Stimulated activated CD8-positive, alpha-beta memory T cell treated with anti-CD3 and anti-CD28 coated beads, Interleukin-2, amount 100 ng/mL, for 1 hour (primary cell): ENCODE results near the gene AASS.

Experiments used
- DNase-seq, 2 donors: peaks; one replicate each; pipeline ENCODE4 v3.0.0-alpha.2; 2020; ENCODE audit warnings: low read depth in 2 of 2

The AASS gene

DNA sequence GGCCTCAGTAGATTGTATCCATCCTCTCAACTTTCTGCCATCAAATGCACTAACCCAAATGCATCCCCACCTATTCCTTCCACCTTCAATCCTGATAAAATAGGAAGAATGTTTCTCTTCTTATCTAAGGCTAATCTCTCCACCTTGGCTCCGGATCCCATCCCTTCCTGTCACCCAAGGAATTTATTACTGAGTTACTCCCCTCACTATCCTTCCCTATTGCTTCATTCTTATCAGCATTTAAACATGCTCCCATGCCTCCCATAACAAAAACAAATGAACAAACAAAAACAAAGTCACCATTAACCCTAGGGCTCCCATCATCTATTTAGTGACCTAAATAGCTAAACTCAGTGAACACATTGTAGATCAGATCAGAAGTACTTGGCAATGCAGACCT is 25.3 kb downstream of the AASS start:
- DNase-seq = no peak

DNA sequence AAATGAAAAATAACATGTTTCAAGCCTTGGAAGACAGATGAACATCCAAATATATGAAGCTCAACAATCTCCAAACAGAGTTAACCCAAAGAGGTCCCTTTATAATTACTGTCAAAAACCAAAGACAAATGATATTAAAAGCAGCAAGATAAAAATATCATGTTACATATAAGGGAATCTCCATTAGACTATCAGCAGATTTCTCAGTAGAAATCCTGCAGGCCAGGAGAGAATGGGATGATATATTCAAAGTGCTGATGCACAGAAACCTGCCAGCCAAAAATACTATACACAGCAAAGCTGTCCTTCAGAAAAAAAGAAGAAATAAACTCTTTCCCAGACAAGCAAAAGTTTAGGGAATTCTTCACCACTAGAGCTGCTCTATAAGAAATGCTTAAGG is 41.0 kb downstream of the AASS start:
- no peak for DNase-seq

DNA sequence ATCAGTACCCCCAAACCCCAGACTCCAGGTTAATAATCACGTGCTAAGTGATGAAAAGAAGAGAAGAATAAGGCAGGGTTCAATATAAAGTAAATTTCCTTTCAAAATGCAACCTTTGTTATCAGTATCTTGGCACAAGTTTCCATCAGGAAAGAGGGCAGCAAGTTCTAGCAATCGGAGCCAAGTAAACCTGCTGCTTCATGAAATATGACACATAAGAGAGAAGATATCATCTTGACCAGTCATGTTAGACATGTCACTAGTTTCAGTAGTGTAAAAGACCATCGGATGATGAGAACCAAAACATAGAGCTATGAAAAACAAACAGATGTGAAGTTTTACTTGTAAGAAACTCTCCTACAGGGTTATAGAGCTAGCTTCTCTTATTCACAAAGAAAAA is 44.0 kb downstream of the AASS start:
- no peak for DNase-seq

DNA sequence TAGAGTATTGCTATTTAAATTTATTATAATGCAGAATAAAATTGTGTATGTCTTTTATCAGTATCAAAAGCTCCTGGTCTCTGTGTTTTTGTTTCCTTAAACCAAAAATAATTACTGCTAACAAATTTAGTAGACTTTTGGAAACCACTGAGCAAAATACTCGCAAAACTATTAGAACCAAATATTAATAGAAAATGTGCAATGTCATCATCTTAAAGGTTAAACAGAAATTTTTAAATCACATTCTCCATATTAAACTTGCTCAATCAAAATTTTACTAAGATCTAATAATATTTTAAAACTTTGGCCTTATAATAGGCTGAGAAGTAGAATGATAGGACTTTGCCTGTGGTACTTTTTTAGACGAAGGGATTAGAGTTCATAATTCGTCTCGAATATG is 48.4 kb downstream of the AASS start:
- DNase-seq = no peak

DNA sequence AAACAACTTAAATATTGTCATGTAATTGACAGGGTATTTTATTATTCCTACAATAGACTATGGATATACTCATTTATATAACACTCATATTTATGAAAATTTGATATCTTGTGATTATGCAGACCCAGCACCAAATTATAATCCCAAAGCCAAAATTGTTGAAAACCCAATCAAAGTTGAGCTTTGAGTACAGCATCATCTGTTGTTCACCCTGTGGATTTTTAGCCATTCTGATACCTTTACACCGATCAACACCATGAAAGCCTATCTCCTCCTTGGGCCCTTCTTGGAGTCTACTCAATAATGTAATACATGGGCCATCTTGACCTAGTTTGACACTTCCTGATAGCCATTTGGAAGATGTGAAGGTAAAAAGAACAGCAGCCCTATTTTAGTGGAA is 49.5 kb downstream of the AASS start:
- no peak for DNase-seq

DNA sequence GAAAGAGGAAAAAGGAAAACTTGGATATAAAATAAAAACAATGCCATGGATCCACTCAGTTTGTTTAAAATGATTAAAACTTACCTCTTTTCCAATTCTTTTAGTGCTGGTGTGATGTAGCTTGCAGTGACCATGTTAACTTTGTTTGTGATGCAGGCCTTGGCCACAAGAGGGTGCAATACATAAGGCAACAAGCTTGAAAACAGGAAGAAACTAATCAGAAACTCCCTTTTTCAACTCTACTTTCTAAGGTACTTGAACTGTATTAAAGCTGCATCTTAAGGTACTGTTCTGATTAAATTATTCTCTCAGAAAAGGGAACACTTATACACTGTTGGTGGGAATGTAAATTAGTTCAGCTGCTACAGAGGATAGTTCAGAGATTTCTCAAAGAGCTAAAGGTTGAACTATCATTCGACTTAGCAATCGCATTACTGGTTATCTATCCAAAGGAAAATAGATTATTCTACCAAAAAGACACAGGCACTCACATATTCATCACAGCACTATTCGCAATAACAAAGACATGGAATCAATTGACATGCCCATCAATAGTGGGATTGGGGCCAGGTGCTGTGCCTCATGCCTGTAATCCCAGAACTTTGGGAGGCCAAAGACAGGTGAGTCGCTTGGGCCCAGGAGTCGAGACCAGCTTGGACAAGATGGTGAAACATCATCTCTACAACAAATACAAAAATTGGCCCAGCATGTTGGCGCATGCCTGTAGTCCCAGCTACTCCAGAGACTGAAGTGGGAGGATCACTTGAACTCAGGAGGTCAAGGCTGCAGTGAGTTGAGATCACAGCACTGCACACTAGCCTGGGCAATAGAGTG is 50.9 kb downstream of the AASS start:
- peak; percentile 4 to 8 for DNase-seq

DNA sequence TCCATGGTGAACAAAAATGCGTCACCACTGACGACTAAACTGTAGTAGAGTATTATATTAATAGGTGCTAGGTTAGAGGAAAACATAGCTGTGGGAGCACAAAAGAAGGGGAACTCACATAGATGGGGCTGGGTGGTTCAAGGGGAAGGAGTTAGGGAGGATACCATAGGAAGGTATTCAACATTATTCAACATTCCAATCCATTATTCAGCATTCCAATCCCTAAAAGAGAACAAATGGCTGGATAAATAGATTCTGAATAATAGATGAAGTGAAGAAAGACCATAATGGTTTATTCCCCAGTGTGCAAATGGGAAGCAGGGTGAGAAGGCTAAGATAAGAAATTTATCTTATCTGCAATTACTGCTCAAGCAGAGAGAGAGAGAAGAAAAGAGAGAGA is 61.4 kb downstream of the AASS start:
- DNase-seq = no peak

DNA sequence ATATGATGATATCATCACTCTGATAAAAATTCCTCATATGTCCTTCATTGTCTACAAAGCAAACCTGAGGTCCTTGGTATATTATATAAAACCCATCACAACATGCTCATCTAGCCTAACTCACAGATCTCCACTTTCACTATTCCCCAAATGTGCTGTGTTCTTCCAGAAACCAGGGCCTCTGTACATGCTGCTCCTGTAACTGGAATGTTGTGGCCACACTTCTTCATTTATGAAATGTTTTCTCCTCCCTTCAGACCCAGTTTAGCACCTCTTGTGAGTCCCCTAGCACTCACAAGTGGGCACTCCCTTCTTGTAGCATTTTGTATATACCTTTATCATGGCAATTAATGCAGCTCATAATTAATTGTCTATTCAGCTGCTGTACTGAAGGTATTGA is 61.9 kb downstream of the AASS start:
- no peak for DNase-seq

DNA sequence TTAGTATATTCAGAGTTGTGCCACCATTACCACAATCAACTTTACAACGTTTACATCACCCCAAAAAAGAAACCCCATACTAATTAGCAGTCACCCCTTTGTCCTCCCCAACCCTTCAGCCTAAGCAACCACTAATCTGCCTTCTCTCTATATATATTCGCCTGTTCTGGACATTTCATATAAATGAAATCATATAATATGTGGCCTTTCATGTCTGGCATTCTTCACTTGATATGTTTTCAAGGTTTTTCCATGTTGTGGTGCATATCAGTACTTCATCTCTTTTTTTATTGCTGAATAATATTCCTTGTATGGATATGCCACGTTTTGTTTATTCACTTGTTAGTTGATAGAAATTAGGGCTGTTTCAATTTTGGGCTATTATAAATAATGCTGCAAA is 70.4 kb downstream of the AASS start:
- no peak for DNase-seq

DNA sequence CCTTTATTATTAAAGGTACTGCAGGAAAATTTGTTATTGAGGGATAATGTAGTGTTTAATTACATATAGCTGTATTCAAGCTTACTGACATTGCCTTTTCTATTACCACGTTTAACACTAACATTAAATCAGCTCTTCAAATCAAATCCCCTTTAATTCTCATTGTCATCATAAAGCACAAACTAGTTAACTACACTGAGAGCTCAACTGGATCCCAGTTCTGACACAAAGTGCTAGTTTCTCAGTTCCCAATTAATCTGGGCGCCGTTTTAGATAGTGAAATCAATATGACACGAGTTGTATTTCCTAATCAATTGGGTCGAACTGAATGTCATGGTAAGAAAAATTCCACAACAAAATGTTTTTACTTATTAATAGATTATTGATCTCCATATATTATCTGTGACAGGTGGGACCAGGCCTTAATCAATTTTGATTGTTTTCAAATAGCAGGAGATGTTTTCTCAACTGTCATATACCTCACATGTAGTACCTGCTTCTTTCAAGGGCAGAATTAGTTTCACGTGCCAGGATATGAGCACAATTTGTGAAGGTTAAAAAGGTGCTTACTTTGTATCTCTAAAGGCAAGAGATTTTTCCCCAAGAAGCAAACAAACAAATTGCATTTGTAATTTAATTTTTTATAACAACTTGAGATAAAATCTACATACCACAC is 71.0 kb downstream of the AASS start:
- no peak for DNase-seq

DNA sequence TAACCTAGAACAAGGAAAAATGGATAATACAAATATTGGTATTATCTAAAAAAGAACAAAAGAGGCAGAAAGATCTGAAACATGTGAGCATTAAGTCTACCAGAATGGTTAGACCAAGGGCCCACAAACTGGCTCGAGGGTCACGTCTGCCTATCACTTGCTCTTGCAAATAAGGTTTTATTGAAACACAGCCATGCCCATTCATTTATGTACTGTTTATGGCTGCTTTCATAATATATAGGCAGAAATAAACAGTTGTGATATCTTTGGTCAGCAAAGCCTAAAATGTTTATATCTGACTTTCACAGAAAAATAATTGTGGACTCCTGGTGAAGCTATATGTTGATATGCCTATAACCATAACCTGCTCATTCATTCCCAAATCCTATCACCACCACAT is 71.8 kb downstream of the AASS start:
- DNase-seq = no peak

DNA sequence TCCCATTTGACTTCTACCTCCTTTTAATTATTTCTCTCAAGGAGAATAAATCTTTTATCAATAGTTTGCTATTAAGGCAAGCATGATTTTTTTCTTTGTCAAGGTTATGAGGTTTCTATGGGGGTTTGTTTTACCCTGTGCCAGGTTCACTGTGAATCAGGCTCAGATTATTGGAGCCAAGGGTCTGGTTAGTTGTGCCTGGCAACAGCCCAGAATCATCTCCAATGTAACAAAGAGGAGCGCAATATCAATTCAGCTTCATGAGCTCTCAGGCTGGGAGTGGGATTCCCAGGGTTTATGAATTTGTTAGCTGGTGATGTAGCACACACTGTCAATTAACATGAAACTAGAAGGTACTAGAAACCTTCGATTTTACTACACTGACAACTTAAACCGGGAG is 73.2 kb downstream of the AASS start:
- no peak for DNase-seq

DNA sequence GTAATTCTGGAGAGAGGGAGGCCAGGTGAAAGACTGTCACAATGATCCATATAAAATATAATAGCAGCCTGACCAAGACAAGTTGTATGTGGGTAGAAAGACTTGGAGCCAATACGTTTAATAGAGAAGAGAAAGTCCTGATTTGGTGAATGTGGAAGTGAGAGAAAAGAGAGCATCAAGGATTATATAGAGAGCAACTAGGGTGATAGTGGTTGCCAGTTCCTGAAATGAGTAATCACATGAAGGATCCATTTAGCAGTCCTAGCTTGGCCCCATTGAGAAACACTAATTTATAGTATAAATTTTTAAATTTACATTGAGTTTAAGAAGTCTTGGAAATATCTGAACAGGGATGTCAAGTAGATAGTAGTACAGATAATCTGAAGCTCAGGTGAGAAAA is 74.0 kb downstream of the AASS start:
- DNase-seq = no peak

DNA sequence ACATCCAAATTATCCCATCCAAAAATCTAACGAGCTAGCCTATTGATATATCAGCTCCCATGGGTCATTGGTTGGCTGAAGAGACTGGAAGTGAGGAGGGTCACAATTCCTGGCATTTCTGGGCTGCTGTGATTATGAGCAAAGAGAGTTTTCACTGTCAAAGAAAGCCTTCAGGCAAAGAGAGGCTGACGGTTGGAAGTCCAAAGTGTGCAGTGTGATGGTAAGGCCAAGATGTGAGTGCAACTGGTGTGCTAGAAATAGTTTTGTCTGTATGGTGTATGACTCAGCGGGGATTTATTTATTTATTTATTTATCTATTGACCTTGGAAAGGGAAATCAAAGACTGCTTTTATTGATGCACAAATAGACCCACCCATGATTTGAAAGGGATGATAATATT is 75.0 kb downstream of the AASS start:
- DNase-seq = no peak

DNA sequence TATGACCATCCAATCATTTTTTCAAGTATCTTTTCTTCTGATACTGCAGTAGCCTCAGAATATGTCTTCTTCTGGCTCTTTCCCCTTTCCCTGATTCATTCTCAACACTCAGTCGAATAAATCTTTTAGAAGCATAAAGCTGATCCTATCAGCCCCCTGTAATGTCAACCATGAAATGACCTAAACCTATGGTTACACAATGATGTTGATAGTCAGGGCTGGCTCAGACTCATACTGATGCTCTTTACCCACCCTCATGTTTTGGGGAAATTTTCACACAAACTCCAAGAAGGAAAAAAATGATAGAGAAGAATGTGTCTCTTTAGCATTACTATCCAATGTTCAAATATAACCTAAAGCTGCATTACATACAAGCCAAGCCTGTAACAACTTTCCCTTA is 76.0 kb downstream of the AASS start:
- DNase-seq = no peak

DNA sequence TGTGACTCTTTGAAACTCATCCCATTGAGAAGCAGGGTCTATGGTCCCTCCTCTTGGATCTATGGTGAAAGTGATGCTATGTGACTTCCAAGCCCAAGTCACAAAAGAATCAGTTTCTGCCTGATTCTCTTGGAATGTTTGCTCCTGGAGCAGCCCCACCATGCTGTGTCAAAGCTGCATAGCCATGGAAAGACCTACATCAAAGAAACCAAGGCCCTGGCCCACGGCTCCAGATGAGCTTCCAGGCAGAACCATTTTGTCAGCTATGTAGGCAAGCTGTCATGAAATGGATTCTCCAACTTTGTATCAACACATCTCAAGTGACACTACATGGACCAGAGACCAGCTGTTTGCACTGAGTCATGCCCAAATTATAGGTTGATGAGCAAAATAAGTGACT is 77.0 kb downstream of the AASS start:
- no peak for DNase-seq

DNA sequence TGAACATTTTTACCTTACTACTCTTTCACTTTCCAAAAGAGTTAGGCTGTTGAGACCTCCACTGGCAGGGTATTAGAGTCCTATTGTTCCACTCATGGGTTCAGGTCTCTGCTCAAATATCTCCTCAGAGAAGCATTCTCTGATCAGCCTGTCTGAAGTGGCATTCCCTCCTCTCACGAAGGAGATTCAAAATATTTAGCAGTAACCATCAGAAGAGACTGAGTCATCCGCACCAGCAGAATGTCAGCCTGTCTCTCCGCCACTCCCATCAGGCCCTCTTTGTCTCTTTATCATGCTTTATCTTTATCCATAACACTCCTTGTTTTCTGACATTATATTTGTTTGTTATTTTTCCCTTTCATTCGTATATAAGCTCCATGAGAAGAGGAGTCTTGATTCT is 79.1 kb downstream of the AASS start:
- no peak for DNase-seq

DNA sequence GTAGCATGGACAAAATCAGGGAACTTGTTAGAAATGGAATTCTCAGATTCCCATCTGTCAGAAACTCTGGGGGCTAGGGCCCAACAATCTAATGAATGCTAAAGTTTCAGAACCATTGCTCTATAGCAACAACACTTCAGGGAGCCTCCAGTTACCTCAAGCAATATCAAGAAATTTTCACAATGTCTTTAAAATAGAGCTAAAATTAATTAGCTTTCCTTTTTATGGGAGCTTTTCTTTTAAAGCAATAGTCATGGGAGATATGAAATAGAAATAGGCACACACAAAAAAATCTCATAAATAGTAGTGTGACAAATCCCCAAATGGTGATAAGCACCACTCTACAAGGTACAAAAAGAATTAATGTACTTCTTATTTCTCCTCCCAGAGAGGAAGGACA is 80.9 kb downstream of the AASS start:
- no peak for DNase-seq

DNA sequence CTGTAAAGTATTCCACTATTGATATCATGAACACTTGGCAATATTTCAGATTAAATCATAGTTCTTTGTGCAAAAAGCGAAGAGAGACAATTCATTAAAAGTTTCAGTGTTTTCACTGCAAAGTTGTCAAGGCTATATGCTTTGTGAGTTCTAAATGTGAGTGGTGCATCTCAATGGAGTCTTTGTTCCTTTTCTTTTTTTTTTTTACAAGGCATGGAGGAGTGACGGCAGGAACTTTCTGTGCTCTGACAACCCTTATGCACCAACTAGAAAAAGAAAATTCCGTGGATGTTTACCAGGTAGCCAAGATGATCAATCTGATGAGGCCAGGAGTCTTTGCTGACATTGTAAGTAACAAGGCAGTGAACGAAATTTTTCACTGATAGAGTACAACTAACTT is 84.5 kb downstream of the AASS start:
- DNase-seq = no peak

DNA sequence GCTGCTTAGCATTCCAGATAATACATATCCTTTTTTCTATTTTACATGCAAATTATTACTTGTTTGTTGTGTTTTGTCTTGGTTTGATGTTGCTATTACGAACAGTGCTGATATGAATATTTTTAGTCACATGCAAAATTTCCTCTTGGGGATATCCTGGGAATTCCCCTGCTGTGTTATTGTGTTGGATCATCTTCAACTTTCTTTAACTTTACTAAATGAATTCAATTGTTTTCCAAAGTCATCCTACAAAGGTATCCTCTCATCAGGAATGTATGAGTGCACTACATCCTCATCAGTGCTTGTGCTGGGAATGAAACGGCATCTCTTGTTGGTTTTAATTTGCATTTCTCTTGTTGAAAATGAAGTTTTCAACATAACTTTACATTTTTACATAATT is 87.1 kb downstream of the AASS start:
- no peak for DNase-seq

DNA sequence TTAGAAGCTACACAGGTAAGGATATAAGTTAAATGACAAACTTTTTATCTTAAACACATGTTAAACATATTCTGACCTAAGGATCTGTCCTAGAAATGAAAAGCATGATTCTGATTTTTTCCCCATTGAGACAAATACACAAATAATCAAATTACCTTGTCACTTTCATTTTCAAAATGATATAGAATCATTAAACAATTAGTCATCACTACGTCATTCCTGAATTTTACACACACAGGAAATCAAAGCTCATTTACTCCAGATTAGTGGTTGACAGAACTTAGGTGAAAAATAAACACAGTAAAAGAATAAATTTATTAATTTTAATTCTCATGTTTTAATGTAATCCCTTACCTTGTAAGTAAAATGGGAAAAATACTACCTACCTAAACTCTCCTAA is 89.0 kb downstream of the AASS start:
- no peak for DNase-seq

DNA sequence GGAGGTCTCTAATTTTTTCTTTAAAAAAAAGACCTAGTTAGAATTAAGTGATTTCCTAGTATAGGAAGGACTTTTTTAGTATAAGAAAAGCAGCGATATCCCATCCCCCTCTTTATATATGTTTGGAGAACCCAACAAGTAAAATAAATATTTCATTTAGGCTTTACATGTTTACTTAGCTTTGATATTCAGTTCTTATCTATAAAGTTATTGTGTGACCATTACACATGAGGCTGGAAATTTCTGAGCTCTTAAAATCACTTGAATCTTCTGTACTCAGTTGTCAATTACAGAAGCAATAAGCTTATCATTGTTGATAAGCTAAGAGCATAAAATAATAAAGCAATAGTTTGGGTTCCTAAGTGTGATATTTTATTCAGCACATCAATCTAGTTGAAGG is 89.7 kb downstream of the AASS start:
- DNase-seq = no peak

DNA sequence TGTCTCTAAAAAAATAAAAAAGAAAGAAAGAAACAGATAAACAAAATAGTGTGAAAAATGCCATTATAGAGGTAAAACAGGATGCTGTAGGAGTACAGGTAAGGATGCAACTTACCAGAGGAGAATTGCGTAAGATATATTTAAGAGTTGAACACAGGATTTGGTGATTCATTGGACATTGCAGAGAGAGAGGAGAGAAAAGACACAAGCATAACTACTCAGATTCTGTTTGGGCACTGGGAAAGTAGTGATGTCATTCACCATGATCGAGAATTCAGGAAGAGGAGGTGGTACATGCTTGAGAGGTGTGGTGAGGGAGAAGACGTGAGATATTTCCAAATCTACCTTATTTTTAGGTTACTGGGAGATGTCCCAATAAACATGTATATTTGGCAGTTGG is 97.6 kb downstream of the AASS start:
- DNase-seq = no peak

DNA sequence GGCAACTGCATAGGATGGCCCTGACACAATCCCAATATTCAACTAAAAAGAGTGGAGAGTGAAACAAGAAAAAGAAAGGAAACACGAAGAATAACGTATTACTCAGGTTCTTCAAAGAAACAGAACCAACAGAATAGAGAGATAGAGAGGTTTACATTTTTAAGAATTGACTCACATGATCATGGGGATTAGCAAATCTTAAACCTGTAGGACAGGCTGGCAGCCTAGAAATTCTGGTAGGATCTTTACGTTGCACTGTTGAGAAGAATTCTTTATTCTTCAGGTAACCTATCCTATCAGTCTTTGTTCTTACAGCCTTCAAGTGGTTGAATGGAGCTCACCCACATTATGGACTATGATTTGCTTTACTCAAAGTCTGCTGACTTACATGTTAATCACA is 103.9 kb downstream of the AASS start:
- DNase-seq = no peak
